ENCODE results near the gene TMEM273. TPM values are rescaled to one million over a fixed set of nuclear protein-coding genes. Genes with fewer than 3 reads are reported as not detected.

Gene TMEM273
- total RNA-seq, 1 donor from 2014 or later, result not detected

DNA sequence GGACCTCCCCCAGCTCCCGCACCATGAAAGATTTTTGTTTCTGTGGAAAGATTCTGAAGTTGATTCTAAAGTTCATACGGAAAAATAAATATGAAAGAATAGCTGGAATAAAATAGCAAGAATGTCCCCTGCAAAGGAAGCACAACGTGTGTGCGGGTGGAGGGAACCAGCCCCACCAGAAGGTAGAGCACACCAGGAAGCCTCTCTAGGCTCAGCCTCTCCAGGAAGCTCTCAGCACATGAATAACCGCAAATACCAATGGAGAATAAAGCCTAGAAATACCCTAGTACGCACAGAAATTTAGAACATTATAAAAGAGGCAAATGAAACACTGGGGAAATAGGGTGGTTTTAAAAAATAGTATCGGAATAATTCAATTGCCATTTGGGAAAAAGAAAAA, 29.8 kb downstream of the TMEM273 start:
- H3K36me3 Mint-ChIP-seq (ENCODE audit: unreplicated experiment), result no peaks in the 10 kb centered on the region
- H3K27ac Mint-ChIP-seq (ENCODE audit: unreplicated experiment), result no peak overlapping the region
- no peak for TF ChIP-seq CTCF (IDR thresholded peaks at IDR 0.05)
- H3K27me3 Mint-ChIP-seq (ENCODE audit: unreplicated experiment), result peaks cover 27% of the 10 kb centered on the region
- H3K4me1 Mint-ChIP-seq (ENCODE audit: unreplicated experiment), result no peaks in the 10 kb centered on the region
- DNase-seq (ENCODE audit: extremely low spot score, unreplicated experiment), result peak; percentile 11
- H3K4me3 Mint-ChIP-seq (ENCODE audit: unreplicated experiment), result no peak overlapping the region
- H3K9me3 Mint-ChIP-seq (ENCODE audit: unreplicated experiment), result no peaks in the 10 kb centered on the region

DNA sequence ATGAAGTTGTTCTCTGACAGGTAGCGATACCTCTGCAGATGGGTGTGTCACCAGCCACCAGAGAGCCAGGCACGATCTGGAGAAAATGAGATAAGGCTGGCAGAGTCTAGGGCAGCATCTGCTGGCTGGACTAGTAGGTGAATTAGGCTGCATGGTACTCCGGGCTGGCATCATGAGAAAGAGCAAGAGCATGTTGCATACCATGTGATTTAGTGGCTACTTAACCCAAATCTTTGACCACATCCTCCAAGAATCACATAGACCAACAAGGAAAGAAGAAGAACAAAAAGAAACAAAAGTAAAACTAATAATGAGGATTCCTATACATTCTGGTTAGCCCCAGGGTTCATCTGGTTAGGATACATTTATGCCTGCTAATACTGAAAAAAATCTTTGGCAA, 31.0 kb downstream of the TMEM273 start:
- no peak overlapping the region for H3K27ac Mint-ChIP-seq (ENCODE audit: unreplicated experiment)
- no peak for TF ChIP-seq CTCF (IDR thresholded peaks at IDR 0.05)
- H3K4me1 Mint-ChIP-seq (ENCODE audit: unreplicated experiment), result no peaks in the 10 kb centered on the region
- peaks cover 29% of the 10 kb centered on the region for H3K27me3 Mint-ChIP-seq (ENCODE audit: unreplicated experiment)
- DNase-seq (ENCODE audit: extremely low spot score, unreplicated experiment), result no peak
- H3K9me3 Mint-ChIP-seq (ENCODE audit: unreplicated experiment), result no peaks in the 10 kb centered on the region
- no peaks in the 10 kb centered on the region for H3K36me3 Mint-ChIP-seq (ENCODE audit: unreplicated experiment)
- no peak overlapping the region for H3K4me3 Mint-ChIP-seq (ENCODE audit: unreplicated experiment)

- no peaks in the 10 kb centered on the region for H3K36me3 Mint-ChIP-seq (ENCODE audit: unreplicated experiment)
- H3K27me3 Mint-ChIP-seq (ENCODE audit: unreplicated experiment), result peaks cover 24% of the 10 kb centered on the region
- no peaks in the 10 kb centered on the region for H3K9me3 Mint-ChIP-seq (ENCODE audit: unreplicated experiment)
- no peak overlapping the region for H3K27ac Mint-ChIP-seq (ENCODE audit: unreplicated experiment)
- DNase-seq (ENCODE audit: extremely low spot score, unreplicated experiment), result no peak
- no peak overlapping the region for H3K4me3 Mint-ChIP-seq (ENCODE audit: unreplicated experiment)
- no peaks in the 10 kb centered on the region for H3K4me1 Mint-ChIP-seq (ENCODE audit: unreplicated experiment)
- TF ChIP-seq CTCF (IDR thresholded peaks at IDR 0.05), result no peak
Measured at GRCh38 chr10:49154641-49155040, 33.5 kb downstream of the TMEM273 start.

DNA sequence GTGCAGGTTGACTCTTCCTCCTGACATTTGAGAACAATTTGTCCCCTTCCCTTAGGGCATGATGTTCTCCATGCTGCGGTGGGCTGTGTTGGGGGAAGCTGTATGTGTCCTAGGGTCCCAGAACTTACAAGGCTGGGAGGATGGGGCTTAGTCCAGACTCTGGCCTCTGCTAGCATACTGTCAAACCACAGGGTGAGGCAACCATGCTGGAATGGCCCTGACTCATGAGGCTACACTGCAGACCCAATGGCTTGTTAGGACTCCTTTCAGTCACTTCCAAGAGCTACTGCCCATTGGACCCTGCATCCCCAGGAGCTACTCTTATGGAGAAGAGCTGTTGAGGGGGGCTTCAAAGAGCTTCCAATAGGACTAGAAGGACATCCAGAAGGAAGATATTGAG, 34.2 kb downstream of the TMEM273 start:
- Mint-ChIP-seq H3K4me1 (ENCODE audit: unreplicated experiment) (no peaks in the 10 kb centered on the region), H3K27me3 (ENCODE audit: unreplicated experiment) (peaks cover 20% of the 10 kb centered on the region), H3K9me3 (ENCODE audit: unreplicated experiment) (no peaks in the 10 kb centered on the region), H3K36me3 (ENCODE audit: unreplicated experiment) (no peaks in the 10 kb centered on the region), H3K4me3 (ENCODE audit: unreplicated experiment) (no peak overlapping the region), H3K27ac (ENCODE audit: unreplicated experiment) (no peak overlapping the region)
- DNase-seq (ENCODE audit: extremely low spot score, unreplicated experiment), result no peak
- TF ChIP-seq CTCF (IDR thresholded peaks at IDR 0.05), result no peak

DNA sequence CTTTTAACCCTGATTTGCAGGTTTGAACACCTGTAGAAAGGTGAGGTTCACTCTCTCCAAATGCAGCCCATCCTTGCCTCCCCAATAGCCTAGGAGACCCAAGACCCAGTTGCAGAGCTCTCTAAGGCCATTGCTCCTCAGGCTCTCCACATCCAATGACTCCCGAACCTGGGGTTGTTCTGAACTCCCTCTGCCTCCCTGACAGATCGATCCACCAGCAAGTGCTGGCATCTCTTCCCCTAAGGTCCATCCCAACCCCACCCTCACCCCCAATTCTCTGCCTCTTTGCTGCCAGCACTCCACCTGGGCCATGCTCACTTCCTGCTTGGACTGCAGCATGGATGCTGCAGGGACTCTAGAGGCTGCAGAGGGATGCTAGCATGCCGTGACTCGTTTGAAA, 35.1 kb downstream of the TMEM273 start:
- Mint-ChIP-seq H3K27ac (ENCODE audit: unreplicated experiment) (no peak overlapping the region), H3K9me3 (ENCODE audit: unreplicated experiment) (peaks cover 3% of the 10 kb centered on the region)
- DNase-seq (ENCODE audit: extremely low spot score, unreplicated experiment), result no peak

More for the DNA sequence above, 35.1 kb downstream of the TMEM273 start:
- Mint-ChIP-seq H3K27me3 (ENCODE audit: unreplicated experiment) (peaks cover 16% of the 10 kb centered on the region), H3K36me3 (ENCODE audit: unreplicated experiment) (no peaks in the 10 kb centered on the region), H3K4me3 (ENCODE audit: unreplicated experiment) (no peak overlapping the region), H3K4me1 (ENCODE audit: unreplicated experiment) (no peaks in the 10 kb centered on the region)
- TF ChIP-seq CTCF (IDR thresholded peaks at IDR 0.05), result no peak
